ENCODE data around the gene CARD10. TPM values are rescaled to one million over a fixed set of nuclear protein-coding genes. Genes with fewer than 3 reads are reported as not detected.
"Not testable (repeated sequence)": the region's sequence is repeated elsewhere in the genome, so short reads cannot be mapped to it uniquely, and the experiment has no call there.

CARD10 gene
- total RNA-seq, 2 donors from 2014 or later = 4.2 to 5.8 TPM

GRCh38 chr22:37542959-37543358 lies 23.7 kb upstream of the CARD10 start:
- no peaks in the 10 kb centered on the region for H3K9me3 ChIP-seq
- H3K27me3 ChIP-seq = no peaks in the 10 kb centered on the region
- TF ChIP-seq, protein P1, sequence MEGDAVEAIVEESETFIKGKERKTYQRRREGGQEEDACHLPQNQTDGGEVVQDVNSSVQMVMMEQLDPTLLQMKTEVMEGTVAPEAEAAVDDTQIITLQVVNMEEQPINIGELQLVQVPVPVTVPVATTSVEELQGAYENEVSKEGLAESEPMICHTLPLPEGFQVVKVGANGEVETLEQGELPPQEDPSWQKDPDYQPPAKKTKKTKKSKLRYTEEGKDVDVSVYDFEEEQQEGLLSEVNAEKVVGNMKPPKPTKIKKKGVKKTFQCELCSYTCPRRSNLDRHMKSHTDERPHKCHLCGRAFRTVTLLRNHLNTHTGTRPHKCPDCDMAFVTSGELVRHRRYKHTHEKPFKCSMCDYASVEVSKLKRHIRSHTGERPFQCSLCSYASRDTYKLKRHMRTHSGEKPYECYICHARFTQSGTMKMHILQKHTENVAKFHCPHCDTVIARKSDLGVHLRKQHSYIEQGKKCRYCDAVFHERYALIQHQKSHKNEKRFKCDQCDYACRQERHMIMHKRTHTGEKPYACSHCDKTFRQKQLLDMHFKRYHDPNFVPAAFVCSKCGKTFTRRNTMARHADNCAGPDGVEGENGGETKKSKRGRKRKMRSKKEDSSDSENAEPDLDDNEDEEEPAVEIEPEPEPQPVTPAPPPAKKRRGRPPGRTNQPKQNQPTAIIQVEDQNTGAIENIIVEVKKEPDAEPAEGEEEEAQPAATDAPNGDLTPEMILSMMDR (IDR thresholded peaks at IDR 0.05) = no peak
- DNase-seq (ENCODE audit: low spot score) = no peak
- no peaks in the 10 kb centered on the region for H3K36me3 ChIP-seq
- no peak overlapping the region for H3K27ac ChIP-seq
- no peak overlapping the region for H3K4me3 ChIP-seq
- H3K4me1 ChIP-seq = peaks cover 0 to 36% of the 10 kb centered on the region in 2 donors

- peaks cover 0 to 31% of the 10 kb centered on the region in 2 donors for H3K4me1 ChIP-seq
- H3K27ac ChIP-seq; H3K9me3 ChIP-seq; DNase-seq (ENCODE audit: low spot score); H3K27me3 ChIP-seq; H3K4me3 ChIP-seq; H3K36me3 ChIP-seq: not testable (repeated sequence)
Measured at GRCh38 chr22:37542416-37542815, 23.2 kb upstream of the CARD10 start.

- not testable (repeated sequence) for H3K4me3 ChIP-seq; H3K36me3 ChIP-seq; DNase-seq (ENCODE audit: low spot score); H3K27ac ChIP-seq; H3K27me3 ChIP-seq; H3K9me3 ChIP-seq; H3K4me1 ChIP-seq
Measured at GRCh38 chr22:37539790-37540189, 20.6 kb upstream of the CARD10 start.

DNA sequence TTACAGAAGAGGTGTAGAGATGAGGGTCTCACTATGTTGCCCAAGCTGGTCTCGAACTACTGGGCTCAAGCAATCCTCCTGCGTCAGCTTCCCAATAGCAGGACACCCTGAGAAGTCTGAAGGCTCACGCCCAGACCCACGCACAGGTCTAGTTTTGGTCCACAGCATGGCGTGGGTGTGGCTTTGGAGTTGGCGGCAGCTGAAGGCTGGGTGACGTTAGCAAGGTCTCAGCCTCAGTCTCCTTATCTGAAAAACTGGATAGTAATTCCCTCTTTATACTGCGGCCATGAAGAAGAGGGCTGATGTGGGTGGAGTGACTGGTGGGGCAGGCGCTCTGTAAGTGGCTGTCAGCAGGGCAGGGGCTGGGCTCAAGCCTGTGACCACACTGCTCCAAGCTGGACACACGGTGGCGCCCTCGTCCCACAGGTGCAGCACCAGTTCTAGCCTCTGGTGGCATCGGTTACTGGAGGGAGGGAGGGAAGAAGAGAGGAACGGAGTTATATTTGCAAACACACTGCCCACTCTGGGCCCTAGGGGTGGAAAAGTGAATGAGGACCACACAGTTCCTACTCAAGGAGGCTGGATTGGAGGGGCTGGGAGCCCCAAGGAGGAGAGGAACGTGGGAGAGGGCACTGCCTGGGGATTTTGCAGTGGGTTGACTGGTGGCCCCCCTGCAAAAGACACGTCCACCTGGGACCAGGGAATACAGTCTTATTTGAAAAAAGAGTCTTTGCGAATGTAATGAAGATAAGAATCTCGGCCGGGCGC lies 19.6 kb upstream of the CARD10 start:
- TF ChIP-seq, protein P1 (IDR thresholded peaks at IDR 0.05) = peak; percentile 78 to 92
- Histone ChIP-seq H3K4me3 (no peak overlapping the region), H3K4me1 (peaks cover 0 to 4% of the 10 kb centered on the region in 2 donors)

GRCh38 chr22:37535159-37535558 lies 15.9 kb upstream of the CARD10 start:
- Histone ChIP-seq H3K36me3 (no peaks in the 10 kb centered on the region), H3K4me3 (no peak overlapping the region), H3K4me1 (peaks cover 0 to 4% of the 10 kb centered on the region in 2 donors), H3K9me3 (no peaks in the 10 kb centered on the region), H3K27ac (no peak overlapping the region), H3K27me3 (no peaks in the 10 kb centered on the region)
- TF ChIP-seq, protein P1 (IDR thresholded peaks at IDR 0.05) = no peak
- DNase-seq (ENCODE audit: low spot score) = no peak

More for the DNA sequence above, 19.6 kb upstream of the CARD10 start:
- Histone ChIP-seq H3K27me3 (no peaks in the 10 kb centered on the region), H3K27ac (no peak overlapping the region), H3K36me3 (no peaks in the 10 kb centered on the region), H3K9me3 (no peaks in the 10 kb centered on the region)
- peak; percentile 95 for DNase-seq (ENCODE audit: low spot score)

DNA sequence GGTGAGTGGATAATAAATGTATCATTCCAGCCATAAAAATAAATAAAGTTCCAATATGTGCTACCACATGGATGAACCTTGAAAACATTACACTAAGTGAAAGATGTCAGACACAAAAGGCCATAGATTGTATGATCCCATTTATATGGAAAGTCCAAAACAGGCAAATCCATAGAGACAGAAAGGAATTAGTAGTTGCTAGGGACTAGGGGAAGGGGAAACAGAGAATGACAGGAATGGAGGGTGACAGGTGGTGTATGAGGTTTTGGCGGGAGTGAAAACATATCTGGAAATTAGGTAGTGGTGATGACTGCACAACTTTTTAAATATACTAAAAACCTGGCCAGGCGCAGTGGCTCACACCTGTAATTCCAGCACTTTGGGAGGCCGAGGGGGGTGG lies 15.2 kb upstream of the CARD10 start:
- Histone ChIP-seq H3K36me3 (no peaks in the 10 kb centered on the region), H3K27me3 (no peaks in the 10 kb centered on the region), H3K9me3 (no peaks in the 10 kb centered on the region), H3K4me1 (peaks cover 0 to 8% of the 10 kb centered on the region in 2 donors), H3K4me3 (no peak overlapping the region), H3K27ac (no peak overlapping the region)
- DNase-seq (ENCODE audit: low spot score) = no peak
- TF ChIP-seq, protein P1 (IDR thresholded peaks at IDR 0.05) = no peak

GRCh38 chr22:37533995-37534394 lies 14.8 kb upstream of the CARD10 start:
- no peak for DNase-seq (ENCODE audit: low spot score)
- Histone ChIP-seq H3K4me3 (no peak overlapping the region), H3K4me1 (peaks cover 0 to 8% of the 10 kb centered on the region in 2 donors), H3K9me3 (no peaks in the 10 kb centered on the region), H3K27me3 (no peaks in the 10 kb centered on the region), H3K27ac (no peak overlapping the region), H3K36me3 (no peaks in the 10 kb centered on the region)
- TF ChIP-seq, protein P1 (IDR thresholded peaks at IDR 0.05) = no peak

Measured in right atrium auricular region (tissue), 2 donors.